Thoracic aorta (tissue), 2 donors: ENCODE results near the gene DYSF. TPM values are rescaled to one million over a fixed set of nuclear protein-coding genes. Genes with fewer than 3 reads are reported as not detected.
A peak's percentile ranks its signal among the peaks of the same experiment; 100 is the strongest.

ENCODE experiments used
- ATAC-seq: fragments of 150-250 bp; one replicate; pipeline ENCODE4 v1.8.0; 2017; ENCODE audit warnings: low read depth; ENCODE audit not compliant: insufficient number of reproducible peaks, low FRiP score
- DNase-seq: peaks from one replicate; pipeline ENCODE4 v3.0.0-alpha.2; 2020; ENCODE audit warnings: low spot score
- H3K27ac ChIP-seq, 2 donors: fragments of 200-600 bp; sonication (generic); 1 replicate in 1 of 2; 2 replicates in 1 of 2; pipeline ENCODE4 v1.5.1; 2016; ENCODE audit warnings: mild to moderate bottlenecking in 2 of 2, moderate library complexity in 2 of 2
- H3K27me3 ChIP-seq: fragments of 200-600 bp; sonication (generic); replicated peaks from 2 replicates; pipeline ENCODE4 v1.6.0; 2016; ENCODE audit warnings: mild to moderate bottlenecking; ENCODE audit not compliant: insufficient read depth
- H3K36me3 ChIP-seq: fragments of 200-600 bp; sonication (generic); one replicate; pipeline ENCODE4 v1.5.1; 2016
- H3K4me1 ChIP-seq, 2 donors: fragments of 200-600 bp; sonication (generic); 1 replicate in 1 of 2; 2 replicates in 1 of 2; pipeline versions ENCODE4 v1.5.1 to v1.6.0; 2016; ENCODE audit warnings: low read depth in 2 of 2, mild to moderate bottlenecking in 1 of 2; ENCODE audit not compliant: control insufficient read depth in 1 of 2
- H3K4me3 ChIP-seq: fragments of 200-600 bp; sonication (generic); 2 replicates; pipeline ENCODE4 v1.5.1; 2016; ENCODE audit warnings: mild to moderate bottlenecking
- H3K9me3 ChIP-seq: fragments of 200-600 bp; sonication (generic); 2 replicates; pipeline ENCODE4 v1.5.1; 2016
- CTCF ChIP-seq: fragments of 200-600 bp; sonication (generic); IDR thresholded peaks from one replicate; pipeline ENCODE4 v1.5.1; 2019; ENCODE audit warnings: antibody characterized with exemption
- total RNA-seq, 2 donors: library from RNA; depleted of rRNA; stranded (reverse); fragments of >200 nt; gene quantifications; one replicate each; pipeline versions ENCODE4 v1.1.0 to v1.2.3, GENCODE V29; 2016

DYSF gene
- total RNA-seq, 2 donors from 2014 or later: 13.0 to 15.2 TPM

GRCh38 chr2:71546275-71546638 lies 92.9 kb downstream of the DYSF start:
- Histone ChIP-seq H3K36me3 (no peaks in the 10 kb centered on the region), H3K27ac (no peak overlapping the region), H3K4me1 (peaks cover 0 to 4% of the 10 kb centered on the region in 2 donors), H3K27me3 (no peaks in the 10 kb centered on the region), H3K4me3 (no peak overlapping the region), H3K9me3 (no peaks in the 10 kb centered on the region)
- no peak for TF ChIP-seq CTCF
- DNase-seq: no peak
- ATAC-seq: no peak

- ATAC-seq (no peak), DNase-seq (no peak)
- no peak overlapping the region for H3K4me3 ChIP-seq
- no peak overlapping the region for H3K27ac ChIP-seq
- H3K36me3 ChIP-seq: no peaks in the 10 kb centered on the region
- H3K4me1 ChIP-seq: peaks cover 0 to 4% of the 10 kb centered on the region in 2 donors
- no peak for TF ChIP-seq CTCF
- H3K27me3 ChIP-seq: no peaks in the 10 kb centered on the region
- no peaks in the 10 kb centered on the region for H3K9me3 ChIP-seq
These were observed 93.5 kb downstream of the DYSF start for GRCh38 chr2:71546777-71547281.

- Histone ChIP-seq H3K4me1 (peaks cover 0 to 4% of the 10 kb centered on the region in 2 donors), H3K27me3 (no peaks in the 10 kb centered on the region), H3K27ac (no peak overlapping the region), H3K4me3 (no peak overlapping the region), H3K9me3 (no peaks in the 10 kb centered on the region), H3K36me3 (no peaks in the 10 kb centered on the region)
- no peak for TF ChIP-seq CTCF
- DNase-seq: no peak
- no peak for ATAC-seq
These were observed 94.4 kb downstream of the DYSF start for GRCh38 chr2:71547616-71548285.

GRCh38 chr2:71548646-71549425 lies 95.5 kb downstream of the DYSF start:
- Histone ChIP-seq H3K36me3 (no peaks in the 10 kb centered on the region), H3K27ac (no peak overlapping the region), H3K9me3 (no peaks in the 10 kb centered on the region), H3K4me1 (peaks cover 0 to 4% of the 10 kb centered on the region in 2 donors), H3K4me3 (no peak overlapping the region), H3K27me3 (no peaks in the 10 kb centered on the region)
- ATAC-seq (no peak), DNase-seq (peak; percentile 24)
- peak; percentile 83 for TF ChIP-seq CTCF

GRCh38 chr2:71550801-71551630 lies 97.7 kb downstream of the DYSF start:
- H3K36me3 ChIP-seq: no peaks in the 10 kb centered on the region
- no peak overlapping the region for H3K27ac ChIP-seq
- H3K4me1 ChIP-seq: peaks cover 0 to 2% of the 10 kb centered on the region in 2 donors
- ATAC-seq: no peak
- H3K4me3 ChIP-seq: no peak overlapping the region
- H3K27me3 ChIP-seq: no peaks in the 10 kb centered on the region
- no peak for TF ChIP-seq CTCF
- H3K9me3 ChIP-seq: no peaks in the 10 kb centered on the region
- no peak for DNase-seq
